Measurements from ENCODE around the gene HIBADH.

The HIBADH gene

GRCh38 chr7:27575613-27576012 is 87.1 kb downstream of the HIBADH start:
- TF ChIP-seq FOXP2 (optimal IDR thresholded peaks at IDR 0.05; ENCODE audit: borderline replicate concordance, extremely low read depth, extremely low read length, insufficient read depth) (no peak), SIN3A (IDR thresholded peaks at IDR 0.05; ENCODE audit: borderline replicate concordance, insufficient read depth, low read length) (no peak), POLR2AphosphoS5 (IDR thresholded peaks at IDR 0.05; ENCODE audit: low read depth, low read length) (no peak), TAF1 (IDR thresholded peaks at IDR 0.05; ENCODE audit: borderline replicate concordance, insufficient read depth, low read length) (no peak)
- TF ChIP-seq, protein P1, sequence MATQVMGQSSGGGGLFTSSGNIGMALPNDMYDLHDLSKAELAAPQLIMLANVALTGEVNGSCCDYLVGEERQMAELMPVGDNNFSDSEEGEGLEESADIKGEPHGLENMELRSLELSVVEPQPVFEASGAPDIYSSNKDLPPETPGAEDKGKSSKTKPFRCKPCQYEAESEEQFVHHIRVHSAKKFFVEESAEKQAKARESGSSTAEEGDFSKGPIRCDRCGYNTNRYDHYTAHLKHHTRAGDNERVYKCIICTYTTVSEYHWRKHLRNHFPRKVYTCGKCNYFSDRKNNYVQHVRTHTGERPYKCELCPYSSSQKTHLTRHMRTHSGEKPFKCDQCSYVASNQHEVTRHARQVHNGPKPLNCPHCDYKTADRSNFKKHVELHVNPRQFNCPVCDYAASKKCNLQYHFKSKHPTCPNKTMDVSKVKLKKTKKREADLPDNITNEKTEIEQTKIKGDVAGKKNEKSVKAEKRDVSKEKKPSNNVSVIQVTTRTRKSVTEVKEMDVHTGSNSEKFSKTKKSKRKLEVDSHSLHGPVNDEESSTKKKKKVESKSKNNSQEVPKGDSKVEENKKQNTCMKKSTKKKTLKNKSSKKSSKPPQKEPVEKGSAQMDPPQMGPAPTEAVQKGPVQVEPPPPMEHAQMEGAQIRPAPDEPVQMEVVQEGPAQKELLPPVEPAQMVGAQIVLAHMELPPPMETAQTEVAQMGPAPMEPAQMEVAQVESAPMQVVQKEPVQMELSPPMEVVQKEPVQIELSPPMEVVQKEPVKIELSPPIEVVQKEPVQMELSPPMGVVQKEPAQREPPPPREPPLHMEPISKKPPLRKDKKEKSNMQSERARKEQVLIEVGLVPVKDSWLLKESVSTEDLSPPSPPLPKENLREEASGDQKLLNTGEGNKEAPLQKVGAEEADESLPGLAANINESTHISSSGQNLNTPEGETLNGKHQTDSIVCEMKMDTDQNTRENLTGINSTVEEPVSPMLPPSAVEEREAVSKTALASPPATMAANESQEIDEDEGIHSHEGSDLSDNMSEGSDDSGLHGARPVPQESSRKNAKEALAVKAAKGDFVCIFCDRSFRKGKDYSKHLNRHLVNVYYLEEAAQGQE (IDR thresholded peaks at IDR 0.05; ENCODE audit: insufficient read depth in 1 of 2, low read depth in 2 of 2, low read length in 2 of 2) = no peak

GRCh38 chr7:27569106-27569505 is 93.6 kb downstream of the HIBADH start:
- TF ChIP-seq FOXP2 (optimal IDR thresholded peaks at IDR 0.05; ENCODE audit: borderline replicate concordance, extremely low read depth, extremely low read length, insufficient read depth) = no peak
- no peak for TF ChIP-seq POLR2AphosphoS5 (IDR thresholded peaks at IDR 0.05; ENCODE audit: low read depth, low read length)
- no peak for TF ChIP-seq SIN3A (IDR thresholded peaks at IDR 0.05; ENCODE audit: borderline replicate concordance, insufficient read depth, low read length)

DNA sequence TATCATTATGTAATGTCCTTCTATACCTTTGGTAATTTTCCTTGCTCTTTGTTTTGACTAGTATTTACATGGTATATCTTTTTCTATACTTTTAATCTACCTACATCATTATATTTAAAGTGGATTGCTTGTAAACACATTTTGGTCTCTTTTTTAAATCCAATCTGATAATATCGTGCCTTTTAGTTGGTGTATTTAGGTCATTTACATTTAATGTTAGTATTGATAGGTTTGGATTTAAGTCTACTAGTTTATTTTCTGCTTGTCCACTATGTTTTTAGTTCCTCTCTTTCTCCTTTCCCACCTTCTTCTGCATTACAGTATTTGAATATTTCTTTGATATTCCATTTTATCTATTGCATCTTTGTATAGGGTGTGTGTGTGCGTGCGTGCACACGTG is 95.4 kb downstream of the HIBADH start:
- TF ChIP-seq POLR2AphosphoS5 (IDR thresholded peaks at IDR 0.05; ENCODE audit: low read depth, low read length) (no peak), FOXP2 (optimal IDR thresholded peaks at IDR 0.05; ENCODE audit: borderline replicate concordance, extremely low read depth, extremely low read length, insufficient read depth) (no peak), SIN3A (IDR thresholded peaks at IDR 0.05; ENCODE audit: borderline replicate concordance, insufficient read depth, low read length) (no peak), TAF1 (IDR thresholded peaks at IDR 0.05; ENCODE audit: borderline replicate concordance, insufficient read depth, low read length) (no peak)
- TF ChIP-seq, protein P1 (IDR thresholded peaks at IDR 0.05; ENCODE audit: insufficient read depth in 1 of 2, low read depth in 2 of 2, low read length in 2 of 2) = no peak

- TF ChIP-seq SIN3A (IDR thresholded peaks at IDR 0.05; ENCODE audit: borderline replicate concordance, insufficient read depth, low read length) = no peak
- TF ChIP-seq POLR2AphosphoS5 (IDR thresholded peaks at IDR 0.05; ENCODE audit: low read depth, low read length) = no peak
- no peak for TF ChIP-seq TAF1 (IDR thresholded peaks at IDR 0.05; ENCODE audit: borderline replicate concordance, insufficient read depth, low read length)
- TF ChIP-seq FOXP2 (optimal IDR thresholded peaks at IDR 0.05; ENCODE audit: borderline replicate concordance, extremely low read depth, extremely low read length, insufficient read depth) = no peak
- TF ChIP-seq, protein P1 (IDR thresholded peaks at IDR 0.05; ENCODE audit: insufficient read depth in 1 of 2, low read depth in 2 of 2, low read length in 2 of 2) = no peak
These were observed 97.7 kb downstream of the HIBADH start for GRCh38 chr7:27564881-27565482.

- TF ChIP-seq FOXP2 (optimal IDR thresholded peaks at IDR 0.05; ENCODE audit: borderline replicate concordance, extremely low read depth, extremely low read length, insufficient read depth) (no peak), TAF1 (IDR thresholded peaks at IDR 0.05; ENCODE audit: borderline replicate concordance, insufficient read depth, low read length) (no peak), SIN3A (IDR thresholded peaks at IDR 0.05; ENCODE audit: borderline replicate concordance, insufficient read depth, low read length) (no peak), POLR2AphosphoS5 (IDR thresholded peaks at IDR 0.05; ENCODE audit: low read depth, low read length) (no peak)
- TF ChIP-seq, protein P1 (IDR thresholded peaks at IDR 0.05; ENCODE audit: insufficient read depth in 1 of 2, low read depth in 2 of 2, low read length in 2 of 2) = no peak
These were observed 101.9 kb downstream of the HIBADH start for GRCh38 chr7:27560706-27561235.
